Suprapubic skin (tissue), 4 donors: ENCODE measurements around the gene IGSF22. TPM values are rescaled to one million over a fixed set of nuclear protein-coding genes. Genes with fewer than 3 reads are reported as not detected.

Experiments used
- DNase-seq, 2 donors: peaks; one replicate each; pipeline ENCODE4 v3.0.0-alpha.2; 2019; ENCODE audit warnings: low spot score in 2 of 2
- H3K27ac ChIP-seq: fragments of 200-600 bp; sonication (generic); one replicate; pipeline ENCODE4 v1.5.1; 2019
- H3K27me3 ChIP-seq: fragments of 200-600 bp; sonication (generic); one replicate; pipeline ENCODE4 v1.5.1; 2019
- H3K36me3 ChIP-seq: fragments of 200-600 bp; sonication (generic); one replicate; pipeline ENCODE4 v1.5.1; 2019
- H3K4me1 ChIP-seq: fragments of 200-600 bp; sonication (generic); one replicate; pipeline ENCODE4 v1.5.1; 2019
- H3K4me3 ChIP-seq: fragments of 200-600 bp; sonication (generic); one replicate; pipeline ENCODE4 v1.5.1; 2019; ENCODE audit warnings: mild to moderate bottlenecking
- H3K9me3 ChIP-seq: fragments of 200-600 bp; sonication (generic); one replicate; pipeline ENCODE4 v1.5.1; 2019
- EP300 ChIP-seq: sonication (generic); formaldehyde crosslinking; IDR thresholded peaks from one replicate; pipeline ENCODE4 v1.6.1; 2017; ENCODE audit warnings: antibody characterized with exemption
- POLR2A ChIP-seq, 2 donors: fragments of 450-650 bp; IDR thresholded peaks; one replicate each; pipeline ENCODE4 v1.6.1; 2017; ENCODE audit warnings: antibody characterized with exemption in 2 of 2, mild to moderate bottlenecking in 2 of 2, moderate library complexity in 2 of 2
- POLR2AphosphoS5 ChIP-seq, 3 donors: sonication (generic); formaldehyde crosslinking; IDR thresholded peaks; one replicate each; pipeline ENCODE4 v1.6.1; 2017; ENCODE audit warnings: antibody characterized with exemption in 3 of 3
- WGBS: methylation state at CpG from one replicate; pipeline ENCODE4 v1.1.5; 2018; 5-methylcytosine and 5-hydroxymethylcytosine counted together
- total RNA-seq, 4 donors: library from RNA; depleted of rRNA; stranded (reverse); fragments of >200 nt; gene quantifications; one replicate each; pipeline ENCODE4 v1.1.0, GENCODE V29; 2016
- TF ChIP-seq, protein P1 (sequence below), 2 donors: fragments of 200-600 bp in 1 of 2; fragments of 450-650 bp in 1 of 2; sonication (generic) in 1 of 2; IDR thresholded peaks; one replicate each; pipeline ENCODE4 v1.5.1; 2016 to 2019; ENCODE audit warnings: antibody characterized with exemption in 2 of 2, mild to moderate bottlenecking in 1 of 2, moderate library complexity in 1 of 2

Gene IGSF22
- total RNA-seq, 4 donors from 2014 or later: 2.3 TPM; not detected in 3

DNA sequence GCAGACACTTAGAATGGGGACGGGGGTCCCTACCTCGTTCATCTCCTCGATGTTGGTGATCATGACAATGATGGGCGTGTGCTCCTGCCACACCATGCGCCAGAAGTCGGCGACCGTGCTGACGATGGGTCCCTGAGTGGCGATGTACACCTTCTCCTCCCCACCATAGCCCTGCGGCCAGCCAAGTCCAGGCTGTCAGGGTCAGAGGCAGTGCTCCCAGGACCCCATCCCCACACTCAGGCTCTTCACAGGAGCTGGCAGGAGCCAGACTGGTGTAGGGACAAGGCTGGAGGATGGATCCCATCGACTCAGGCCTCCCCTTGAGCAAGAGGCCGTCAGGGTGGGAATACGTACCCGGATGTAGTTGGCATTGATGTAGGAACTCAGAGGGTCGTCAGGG is 7.2 kb upstream of the IGSF22 start:
- TF ChIP-seq EP300 (no peak), POLR2A (IDR thresholded peaks at IDR 0.05) (no peak), POLR2AphosphoS5 (IDR thresholded peaks at IDR 0.05) (no peak)
- TF ChIP-seq, protein P1, sequence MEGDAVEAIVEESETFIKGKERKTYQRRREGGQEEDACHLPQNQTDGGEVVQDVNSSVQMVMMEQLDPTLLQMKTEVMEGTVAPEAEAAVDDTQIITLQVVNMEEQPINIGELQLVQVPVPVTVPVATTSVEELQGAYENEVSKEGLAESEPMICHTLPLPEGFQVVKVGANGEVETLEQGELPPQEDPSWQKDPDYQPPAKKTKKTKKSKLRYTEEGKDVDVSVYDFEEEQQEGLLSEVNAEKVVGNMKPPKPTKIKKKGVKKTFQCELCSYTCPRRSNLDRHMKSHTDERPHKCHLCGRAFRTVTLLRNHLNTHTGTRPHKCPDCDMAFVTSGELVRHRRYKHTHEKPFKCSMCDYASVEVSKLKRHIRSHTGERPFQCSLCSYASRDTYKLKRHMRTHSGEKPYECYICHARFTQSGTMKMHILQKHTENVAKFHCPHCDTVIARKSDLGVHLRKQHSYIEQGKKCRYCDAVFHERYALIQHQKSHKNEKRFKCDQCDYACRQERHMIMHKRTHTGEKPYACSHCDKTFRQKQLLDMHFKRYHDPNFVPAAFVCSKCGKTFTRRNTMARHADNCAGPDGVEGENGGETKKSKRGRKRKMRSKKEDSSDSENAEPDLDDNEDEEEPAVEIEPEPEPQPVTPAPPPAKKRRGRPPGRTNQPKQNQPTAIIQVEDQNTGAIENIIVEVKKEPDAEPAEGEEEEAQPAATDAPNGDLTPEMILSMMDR (IDR thresholded peaks at IDR 0.05): no peak
- H3K27me3 ChIP-seq: no peaks in the 10 kb centered on the region
- 92% methylated on average over 14 of the region's 16 CpGs for WGBS
- no peaks in the 10 kb centered on the region for H3K4me1 ChIP-seq
- no peak overlapping the region for H3K27ac ChIP-seq
- DNase-seq: no peak
- H3K9me3 ChIP-seq: no peaks in the 10 kb centered on the region
- H3K4me3 ChIP-seq: no peak overlapping the region
- H3K36me3 ChIP-seq: no peaks in the 10 kb centered on the region

DNA sequence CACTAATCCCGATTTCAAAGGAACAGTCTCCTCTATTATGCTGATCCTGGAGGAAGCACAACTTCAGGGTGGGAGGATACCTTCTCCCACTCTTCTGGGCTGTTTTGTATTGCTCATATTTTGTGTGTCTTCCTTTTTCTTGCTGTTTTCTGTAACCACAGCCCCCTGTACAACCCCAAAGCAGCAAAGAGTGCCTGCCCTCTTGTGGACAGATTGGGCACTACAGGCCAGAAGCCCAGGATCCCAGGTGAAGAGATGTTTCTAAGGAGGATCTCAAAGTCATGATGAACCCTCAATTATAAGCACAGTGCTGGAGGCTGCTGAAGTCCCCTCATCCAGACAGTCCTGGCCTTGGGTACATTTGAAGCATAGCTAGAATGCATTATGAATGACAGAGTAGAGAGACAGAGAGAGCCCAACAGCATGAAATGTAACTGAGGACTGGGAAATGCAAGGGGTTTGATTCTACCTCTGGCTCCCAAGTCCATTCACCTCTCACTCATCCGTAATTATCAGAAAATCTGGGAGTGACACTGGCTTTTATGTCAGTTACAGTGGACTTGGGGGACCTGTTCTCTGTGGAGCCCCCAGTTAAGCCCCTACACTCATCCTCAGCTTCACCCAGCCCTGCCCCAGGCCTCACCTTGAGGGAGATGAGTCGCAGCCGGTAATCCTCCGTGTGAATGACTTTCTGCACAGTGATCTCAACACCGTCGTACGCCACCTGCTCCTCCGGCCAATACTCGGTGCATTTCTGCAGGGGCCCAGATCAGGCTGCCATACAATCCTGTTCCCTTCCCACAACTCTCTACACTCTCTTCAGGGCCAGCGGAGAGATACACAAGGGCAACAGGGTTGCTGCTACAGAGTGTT is 6.2 kb upstream of the IGSF22 start:
- Histone ChIP-seq H3K4me3 (no peak overlapping the region), H3K36me3 (no peaks in the 10 kb centered on the region), H3K27ac (no peak overlapping the region), H3K9me3 (no peaks in the 10 kb centered on the region), H3K27me3 (no peaks in the 10 kb centered on the region), H3K4me1 (peaks cover 6% of the 10 kb centered on the region)
- TF ChIP-seq, protein P1 (IDR thresholded peaks at IDR 0.05): peak; percentile 91 to 95
- TF ChIP-seq POLR2AphosphoS5 (IDR thresholded peaks at IDR 0.05) (no peak), POLR2A (IDR thresholded peaks at IDR 0.05) (no peak)
- WGBS: 78% methylated on average over 11 of the region's 11 CpGs
- no peak for DNase-seq

DNA sequence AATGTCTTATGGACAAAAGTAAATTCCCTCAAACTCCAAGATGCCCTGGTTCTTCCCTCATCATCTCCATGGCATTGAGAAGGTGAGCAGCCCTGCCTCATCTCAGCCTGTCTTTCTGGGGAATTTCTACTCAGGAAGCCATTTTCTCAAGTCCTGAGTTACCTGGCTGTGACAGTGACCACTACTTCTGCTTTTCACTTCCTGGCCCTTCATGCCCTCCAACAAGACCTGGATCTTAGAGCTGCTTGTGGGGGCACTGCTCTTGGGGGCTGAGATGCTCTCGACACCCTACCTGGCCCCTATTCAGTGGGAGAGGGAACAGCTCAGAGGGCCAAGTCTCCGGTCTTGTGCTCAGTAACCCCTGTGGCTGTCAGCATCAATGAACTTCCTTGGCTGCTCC is 5.5 kb upstream of the IGSF22 start:
- Histone ChIP-seq H3K4me1 (peaks cover 6% of the 10 kb centered on the region), H3K27me3 (no peaks in the 10 kb centered on the region), H3K4me3 (no peak overlapping the region), H3K27ac (no peak overlapping the region), H3K9me3 (no peaks in the 10 kb centered on the region), H3K36me3 (no peaks in the 10 kb centered on the region)
- 90% methylated on average over 2 of the region's 2 CpGs for WGBS
- TF ChIP-seq, protein P1 (IDR thresholded peaks at IDR 0.05): no peak
- TF ChIP-seq POLR2A (IDR thresholded peaks at IDR 0.05) (no peak), POLR2AphosphoS5 (IDR thresholded peaks at IDR 0.05) (no peak), EP300 (no peak)
- no peak for DNase-seq

DNA sequence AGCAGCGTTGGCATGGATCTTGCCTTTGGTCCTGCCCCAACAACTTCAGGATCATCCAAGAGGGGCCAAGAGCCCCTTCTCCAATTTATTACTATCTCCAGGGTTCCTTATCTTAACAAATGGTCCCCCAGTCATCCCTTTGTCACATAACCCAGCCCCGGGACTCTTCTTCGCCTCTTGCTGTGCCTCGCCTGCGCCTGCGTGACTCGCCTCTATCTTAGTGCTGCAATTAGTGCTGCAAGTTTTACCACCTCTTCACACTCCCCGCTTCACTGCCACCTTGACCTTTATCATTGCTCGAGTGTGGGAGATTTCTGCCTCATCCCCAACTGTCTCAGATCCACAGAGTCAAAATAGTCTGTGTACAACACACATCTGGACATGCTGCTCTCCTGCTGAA is 4.0 kb upstream of the IGSF22 start:
- Histone ChIP-seq H3K4me3 (no peak overlapping the region), H3K4me1 (peaks cover 6% of the 10 kb centered on the region), H3K36me3 (no peaks in the 10 kb centered on the region), H3K27me3 (no peaks in the 10 kb centered on the region), H3K27ac (no peak overlapping the region), H3K9me3 (no peaks in the 10 kb centered on the region)
- DNase-seq: no peak
- TF ChIP-seq POLR2AphosphoS5 (IDR thresholded peaks at IDR 0.05): no peak
- TF ChIP-seq EP300: no peak
- TF ChIP-seq, protein P1 (IDR thresholded peaks at IDR 0.05): no peak
- no peak for TF ChIP-seq POLR2A (IDR thresholded peaks at IDR 0.05)
- 89% methylated on average over 9 of the region's 9 CpGs for WGBS

DNA sequence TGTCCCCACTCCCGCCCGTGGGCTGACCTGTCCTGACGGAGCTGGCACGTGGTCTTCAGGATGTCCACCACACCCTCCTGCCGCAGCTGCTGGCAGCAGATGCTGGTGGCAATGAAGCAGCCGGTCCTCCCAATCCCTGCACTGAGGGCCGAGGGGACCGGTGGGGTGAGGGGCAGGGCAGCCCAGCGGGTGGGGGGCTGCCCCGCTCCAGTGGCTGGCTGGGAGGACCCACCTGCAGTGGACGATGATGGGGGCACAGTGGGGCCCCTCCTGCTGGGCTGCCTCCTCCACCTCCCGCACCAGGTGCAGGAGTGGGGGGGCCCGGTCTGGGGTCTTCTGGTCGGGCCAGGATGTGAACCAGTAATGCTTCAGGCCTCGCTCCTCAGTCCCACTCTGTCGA is 3.4 kb upstream of the IGSF22 start:
- no peak for TF ChIP-seq POLR2AphosphoS5 (IDR thresholded peaks at IDR 0.05)
- TF ChIP-seq, protein P1 (IDR thresholded peaks at IDR 0.05): no peak
- TF ChIP-seq EP300: no peak
- no peak for TF ChIP-seq POLR2A (IDR thresholded peaks at IDR 0.05)
- H3K27ac ChIP-seq: no peak overlapping the region
- no peaks in the 10 kb centered on the region for H3K9me3 ChIP-seq
- no peak for DNase-seq
- no peak overlapping the region for H3K4me3 ChIP-seq
- 83% methylated on average over 12 of the region's 16 CpGs for WGBS
- no peaks in the 10 kb centered on the region for H3K36me3 ChIP-seq
- H3K4me1 ChIP-seq: peaks cover 6% of the 10 kb centered on the region
- H3K27me3 ChIP-seq: no peaks in the 10 kb centered on the region
